ENCODE data around the gene VSIR. TPM values are rescaled to one million over a fixed set of nuclear protein-coding genes. Genes with fewer than 3 reads are reported as not detected.

VSIR gene
- total RNA-seq, 1 donor from 2014 or later, result 0.29 TPM

DNA sequence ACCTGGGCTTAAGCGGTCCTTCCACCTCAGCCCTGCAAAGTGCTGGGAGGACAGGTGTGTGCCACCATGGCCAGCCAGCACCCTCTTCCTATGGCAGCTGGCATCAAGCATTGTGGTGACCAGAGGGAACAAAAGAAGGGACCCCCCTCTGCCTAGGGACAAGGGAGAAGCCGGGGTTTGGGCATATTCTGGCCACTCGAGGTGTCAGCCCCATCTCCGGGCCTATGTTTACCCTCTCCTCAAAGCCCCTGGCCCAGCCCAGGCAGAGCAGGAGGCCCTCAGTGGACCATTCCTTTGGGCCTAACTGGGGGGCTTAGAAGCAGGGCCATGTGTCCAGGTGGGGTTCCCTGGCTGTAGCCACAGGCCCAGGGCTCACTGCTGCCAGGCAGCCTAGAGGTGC lies 23.9 kb downstream of the VSIR start:
- H3K4me1 Mint-ChIP-seq (ENCODE audit: low read depth, unreplicated experiment), result peaks cover 28% of the 10 kb centered on the region
- H3K36me3 Mint-ChIP-seq (ENCODE audit: unreplicated experiment), result no peaks in the 10 kb centered on the region
- no peak for TF ChIP-seq CTCF (IDR thresholded peaks at IDR 0.05; ENCODE audit: partially characterized antibody, unreplicated experiment)
- H3K27ac Mint-ChIP-seq (ENCODE audit: unreplicated experiment), result no peak overlapping the region
- H3K4me3 Mint-ChIP-seq (ENCODE audit: unreplicated experiment), result no peak overlapping the region
- DNase-seq, result no peak
- peaks cover 8% of the 10 kb centered on the region for H3K9me3 Mint-ChIP-seq (ENCODE audit: unreplicated experiment)
- H3K27me3 Mint-ChIP-seq (ENCODE audit: unreplicated experiment), result peaks cover 2% of the 10 kb centered on the region

DNA sequence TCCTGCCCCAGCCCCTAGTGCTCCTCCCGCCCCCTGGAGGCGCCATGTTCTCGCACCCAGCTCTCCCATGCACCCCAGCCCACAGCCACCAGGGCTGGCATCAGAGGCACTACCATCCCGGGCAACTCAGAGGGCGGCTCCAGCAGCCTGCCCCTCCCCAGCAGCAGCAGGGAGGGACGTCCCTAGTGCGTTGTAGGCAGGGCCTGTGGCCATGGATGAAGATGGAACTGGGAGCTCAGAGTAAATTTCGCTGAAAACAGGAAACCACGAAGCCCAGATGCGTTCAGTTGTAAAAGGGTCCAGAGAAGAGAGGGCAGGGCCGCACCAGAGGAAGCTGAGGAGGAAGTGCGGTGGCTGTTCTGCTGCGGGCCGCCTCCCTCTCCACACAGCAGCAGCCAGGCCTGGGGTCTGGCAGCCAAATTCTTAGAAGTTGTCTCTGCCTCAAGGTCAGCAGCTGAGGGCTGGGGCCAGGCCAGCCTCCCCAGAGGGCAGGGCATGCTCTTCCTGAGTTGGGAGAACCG lies 24.6 kb downstream of the VSIR start:
- Mint-ChIP-seq H3K27me3 (ENCODE audit: unreplicated experiment) (peaks cover 2% of the 10 kb centered on the region), H3K27ac (ENCODE audit: unreplicated experiment) (no peak overlapping the region), H3K36me3 (ENCODE audit: unreplicated experiment) (no peaks in the 10 kb centered on the region), H3K4me1 (ENCODE audit: low read depth, unreplicated experiment) (peaks cover 27% of the 10 kb centered on the region), H3K9me3 (ENCODE audit: unreplicated experiment) (peaks cover 8% of the 10 kb centered on the region), H3K4me3 (ENCODE audit: unreplicated experiment) (no peak overlapping the region)
- TF ChIP-seq CTCF (IDR thresholded peaks at IDR 0.05; ENCODE audit: partially characterized antibody, unreplicated experiment), result no peak
- DNase-seq, result no peak

DNA sequence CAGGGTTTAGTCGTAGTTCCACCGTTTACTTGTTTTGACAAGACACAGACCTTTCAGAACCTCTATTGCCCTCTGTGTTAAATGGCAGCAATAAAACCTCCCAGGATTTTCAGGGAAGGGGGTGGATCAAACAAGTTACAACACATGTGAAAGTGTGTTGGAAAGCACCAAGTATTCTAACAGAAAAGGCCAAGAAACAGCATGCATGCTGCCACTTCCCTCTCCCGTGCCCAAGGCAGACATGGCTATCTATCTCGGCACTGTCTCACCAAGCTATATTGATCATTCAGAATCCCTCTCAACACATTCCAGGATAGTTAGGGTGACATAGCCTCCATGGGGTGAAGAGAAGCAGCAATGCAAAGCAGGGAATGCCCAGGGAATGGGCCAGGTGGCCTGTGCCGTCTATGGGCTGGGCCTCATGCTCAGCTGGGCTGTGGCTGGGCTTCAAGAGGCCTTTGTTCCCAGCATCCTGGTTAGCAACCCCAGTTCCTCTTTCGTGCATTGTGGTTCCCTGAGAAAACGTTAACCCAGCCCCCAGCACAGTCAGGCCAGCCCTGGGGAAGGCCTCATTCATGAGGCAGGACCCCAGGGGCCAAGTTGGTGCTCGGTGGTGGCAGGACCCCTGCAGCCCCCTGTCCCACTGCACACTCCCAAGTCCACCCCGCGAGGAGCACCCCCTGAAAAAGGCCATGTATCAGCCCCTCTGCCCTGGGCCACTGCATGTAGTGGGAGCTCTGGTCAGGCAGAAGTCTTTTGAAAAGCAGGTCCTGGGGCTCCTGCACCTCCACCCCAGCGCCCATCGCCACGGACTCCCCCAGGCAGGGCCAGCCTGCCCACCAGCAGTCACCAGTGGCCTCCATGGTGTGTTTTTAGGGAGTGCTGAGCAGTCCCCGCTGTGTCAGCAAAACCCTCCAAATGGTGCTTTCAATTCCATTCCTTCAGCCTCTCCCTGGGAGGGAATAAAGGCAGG lies 25.5 kb downstream of the VSIR start:
- no peak overlapping the region for H3K27ac Mint-ChIP-seq (ENCODE audit: unreplicated experiment)

GRCh38 chr10:71747039-71747531 lies 26.2 kb downstream of the VSIR start:
- no peak overlapping the region for H3K4me3 Mint-ChIP-seq (ENCODE audit: unreplicated experiment)
- H3K27me3 Mint-ChIP-seq (ENCODE audit: unreplicated experiment), result no peaks in the 10 kb centered on the region
- TF ChIP-seq CTCF (IDR thresholded peaks at IDR 0.05; ENCODE audit: partially characterized antibody, unreplicated experiment), result no peak
- peaks cover 7% of the 10 kb centered on the region for H3K36me3 Mint-ChIP-seq (ENCODE audit: unreplicated experiment)
- no peak for DNase-seq
- no peak overlapping the region for H3K27ac Mint-ChIP-seq (ENCODE audit: unreplicated experiment)
- peaks cover 14% of the 10 kb centered on the region for H3K4me1 Mint-ChIP-seq (ENCODE audit: low read depth, unreplicated experiment)
- peaks cover 5% of the 10 kb centered on the region for H3K9me3 Mint-ChIP-seq (ENCODE audit: unreplicated experiment)

More for the DNA sequence above, 25.5 kb downstream of the VSIR start:
- Mint-ChIP-seq H3K9me3 (ENCODE audit: unreplicated experiment) (peaks cover 3% of the 10 kb centered on the region), H3K4me3 (ENCODE audit: unreplicated experiment) (no peak overlapping the region), H3K36me3 (ENCODE audit: unreplicated experiment) (no peaks in the 10 kb centered on the region), H3K27me3 (ENCODE audit: unreplicated experiment) (no peaks in the 10 kb centered on the region), H3K4me1 (ENCODE audit: low read depth, unreplicated experiment) (peaks cover 22% of the 10 kb centered on the region)
- no peak for DNase-seq
- no peak for TF ChIP-seq CTCF (IDR thresholded peaks at IDR 0.05; ENCODE audit: partially characterized antibody, unreplicated experiment)
